SK-N-SH treated with all-trans-retinoic acid at 6 μM for 48 hours (cell line): ENCODE results near the gene EMX1.

Experiments used
- ARNTL ChIP-seq: fragments of 450-650 bp; formaldehyde crosslinking; IDR thresholded peaks from 2 replicates; pipeline ENCODE4 v1.5.0; 2020; ENCODE audit warnings: low read depth, mild to moderate bottlenecking, moderate library complexity, borderline replicate concordance
- ESRRG ChIP-seq: fragments of 250-450 bp; sonication (Bioruptor Pico); IDR thresholded peaks from 2 replicates; pipeline ENCODE4 v1.6.1; 2021; ENCODE audit warnings: mild to moderate bottlenecking
- GLIS3 ChIP-seq: fragments of 250-450 bp; sonication (Bioruptor Pico); IDR thresholded peaks from 2 replicates; pipeline ENCODE4 v1.5.0; 2020; ENCODE audit warnings: mild to moderate bottlenecking, moderate library complexity
- ISL1 ChIP-seq: fragments of 250-450 bp; sonication (Bioruptor Pico); IDR thresholded peaks from 2 replicates; pipeline ENCODE4 v2.1.2; 2022; ENCODE audit warnings: mild to moderate bottlenecking, moderate library complexity
- PPARA ChIP-seq: fragments of 250-450 bp; sonication (Bioruptor Pico); IDR thresholded peaks from 2 replicates; pipeline ENCODE4 v1.5.0; 2020; ENCODE audit warnings: mild to moderate bottlenecking, borderline replicate concordance
- SNAI2 ChIP-seq: fragments of 250-450 bp; sonication (Bioruptor Pico); IDR thresholded peaks from 2 replicates; pipeline ENCODE4 v1.5.0; 2020; ENCODE audit warnings: mild to moderate bottlenecking, moderate library complexity
- TCF4 ChIP-seq: fragments of 250-450 bp; sonication (Bioruptor Pico); IDR thresholded peaks from 2 replicates; pipeline ENCODE4 v1.8.0; 2021; ENCODE audit warnings: mild to moderate bottlenecking, moderate library complexity, borderline replicate concordance
- ZFP30 ChIP-seq: fragments of 450-650 bp; formaldehyde crosslinking; IDR thresholded peaks from 2 replicates; pipeline ENCODE4 v1.5.0; 2022; ENCODE audit warnings: mild to moderate bottlenecking, moderate library complexity
- ZNF70 ChIP-seq: fragments of 450-650 bp; formaldehyde crosslinking; IDR thresholded peaks from 2 replicates; pipeline ENCODE4 v1.5.0; 2020; ENCODE audit warnings: mild to moderate bottlenecking, moderate library complexity
- TF ChIP-seq, protein P1 (sequence below): fragments of 250-450 bp; sonication (Bioruptor Pico); IDR thresholded peaks from 2 replicates; pipeline ENCODE4 v1.8.0; 2020; ENCODE audit warnings: mild to moderate bottlenecking, moderate library complexity, borderline replicate concordance
- TF ChIP-seq, protein P2 (sequence below): fragments of 250-450 bp; sonication (Bioruptor Pico); IDR thresholded peaks from 2 replicates; pipeline ENCODE4 v1.5.1; 2020; ENCODE audit warnings: low read depth, mild to moderate bottlenecking, moderate library complexity

DNA sequence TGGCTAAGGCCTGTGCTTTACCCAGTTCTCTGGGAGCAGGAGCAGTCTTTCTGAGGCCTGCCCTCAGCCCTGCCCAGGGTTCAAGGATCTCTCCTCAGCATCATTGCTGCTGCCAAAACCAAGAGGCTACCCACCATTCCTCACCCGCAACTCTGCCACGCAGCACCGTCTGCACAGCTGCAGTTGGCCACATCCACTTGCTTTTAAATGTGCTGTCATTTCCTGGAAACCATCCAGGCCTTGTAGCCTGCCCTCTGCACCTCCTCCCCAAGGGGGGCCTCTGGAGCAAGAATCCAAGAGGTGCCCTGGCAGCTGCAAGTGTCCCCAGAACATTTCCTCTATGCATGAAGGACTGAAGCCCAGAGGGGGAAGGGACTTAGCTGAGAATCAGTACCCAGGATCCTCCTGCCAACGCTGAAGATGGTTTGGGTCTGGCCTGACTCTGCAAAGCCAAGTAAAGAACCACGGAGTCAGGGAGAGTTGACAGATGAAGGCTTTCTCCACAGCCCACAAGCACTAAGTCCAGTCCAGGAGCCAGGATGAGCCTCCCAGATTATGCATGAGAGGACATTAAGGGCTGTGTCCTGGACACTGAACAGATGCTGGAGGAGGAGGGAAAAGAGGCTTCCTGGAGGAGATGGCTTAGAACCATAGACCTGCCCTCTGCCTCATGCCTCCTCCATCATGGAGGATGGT, 14.9 kb downstream of the EMX1 start:
- TF ChIP-seq, protein P1, sequence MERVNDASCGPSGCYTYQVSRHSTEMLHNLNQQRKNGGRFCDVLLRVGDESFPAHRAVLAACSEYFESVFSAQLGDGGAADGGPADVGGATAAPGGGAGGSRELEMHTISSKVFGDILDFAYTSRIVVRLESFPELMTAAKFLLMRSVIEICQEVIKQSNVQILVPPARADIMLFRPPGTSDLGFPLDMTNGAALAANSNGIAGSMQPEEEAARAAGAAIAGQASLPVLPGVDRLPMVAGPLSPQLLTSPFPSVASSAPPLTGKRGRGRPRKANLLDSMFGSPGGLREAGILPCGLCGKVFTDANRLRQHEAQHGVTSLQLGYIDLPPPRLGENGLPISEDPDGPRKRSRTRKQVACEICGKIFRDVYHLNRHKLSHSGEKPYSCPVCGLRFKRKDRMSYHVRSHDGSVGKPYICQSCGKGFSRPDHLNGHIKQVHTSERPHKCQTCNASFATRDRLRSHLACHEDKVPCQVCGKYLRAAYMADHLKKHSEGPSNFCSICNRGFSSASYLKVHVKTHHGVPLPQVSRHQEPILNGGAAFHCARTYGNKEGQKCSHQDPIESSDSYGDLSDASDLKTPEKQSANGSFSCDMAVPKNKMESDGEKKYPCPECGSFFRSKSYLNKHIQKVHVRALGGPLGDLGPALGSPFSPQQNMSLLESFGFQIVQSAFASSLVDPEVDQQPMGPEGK (CRISPR knock-in tag) = no peak
- TF ChIP-seq TCF4 (no peak), ZFP30 (CRISPR knock-in tag) (no peak), ZNF70 (CRISPR knock-in tag) (no peak), ESRRG (no peak), ISL1 (CRISPR knock-in tag) (no peak), GLIS3 (no peak), ARNTL (CRISPR knock-in tag) (no peak), SNAI2 (CRISPR knock-in tag) (no peak), PPARA (CRISPR knock-in tag) (no peak)
- TF ChIP-seq, protein P2, sequence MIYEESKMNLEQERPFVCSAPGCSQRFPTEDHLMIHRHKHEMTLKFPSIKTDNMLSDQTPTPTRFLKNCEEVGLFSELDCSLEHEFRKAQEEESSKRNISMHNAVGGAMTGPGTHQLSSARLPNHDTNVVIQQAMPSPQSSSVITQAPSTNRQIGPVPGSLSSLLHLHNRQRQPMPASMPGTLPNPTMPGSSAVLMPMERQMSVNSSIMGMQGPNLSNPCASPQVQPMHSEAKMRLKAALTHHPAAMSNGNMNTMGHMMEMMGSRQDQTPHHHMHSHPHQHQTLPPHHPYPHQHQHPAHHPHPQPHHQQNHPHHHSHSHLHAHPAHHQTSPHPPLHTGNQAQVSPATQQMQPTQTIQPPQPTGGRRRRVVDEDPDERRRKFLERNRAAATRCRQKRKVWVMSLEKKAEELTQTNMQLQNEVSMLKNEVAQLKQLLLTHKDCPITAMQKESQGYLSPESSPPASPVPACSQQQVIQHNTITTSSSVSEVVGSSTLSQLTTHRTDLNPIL (CRISPR knock-in tag) = no peak
